ENCODE measurements around the gene TMEM50B.
A peak's percentile ranks its signal among the peaks of the same experiment; 100 is the strongest.

The TMEM50B gene

GRCh38 chr21:33479679-33480480, at the start of gene TMEM50B:
Gene TMEM50B (minus strand): TSS chr21:33479974. CDS start chr21:33468885, 11,089 bp downstream.
- ChIA-PET POLR2A (interaction anchor here (0.6 to 2.0 kb wide), 8 partner anchors 11 to 265 kb away, joined by 3 to 24 read pairs (median 4); partner anchors contain the start of genes DNAJC28, IFNAR1 and SON), CTCF (interaction anchor here (0.7 to 3.3 kb wide), 11 partner anchors 11 to 282 kb away, joined by 3 to 9 read pairs (median 4); no protein-coding TSS in a partner anchor)
- H3K4me3 ChIP-seq (ENCODE audit: low read depth, low read length): peak within 1 kb of the TSS; percentile 77
- DNase-seq (ENCODE audit: low read depth, low spot score): peak; percentile 52
- TF ChIP-seq CTCF (IDR thresholded peaks at IDR 0.05; ENCODE audit: insufficient read depth, low read length, missing control alignments): peak; percentile 56

- POLR2A ChIA-PET: no interaction called here
- CTCF ChIA-PET: interaction anchor here (0.7 kb wide), 1 partner anchor 83 kb away, joined by 3 read pairs; no protein-coding TSS in a partner anchor
- TF ChIP-seq CTCF (IDR thresholded peaks at IDR 0.05; ENCODE audit: insufficient read depth, low read length, missing control alignments): no peak
- no peak overlapping the region for H3K4me3 ChIP-seq (ENCODE audit: low read depth, low read length)
- no peak for DNase-seq (ENCODE audit: low read depth, low spot score)
Observed at GRCh38 chr21:33522953-33523349, 43.2 kb upstream of the TMEM50B start.

- ChIA-PET POLR2A (interaction anchor here (0.6 kb wide), 1 partner anchor 8 kb away, joined by 3 read pairs; no protein-coding TSS in a partner anchor), CTCF (no interaction called here)
- no peak for DNase-seq (ENCODE audit: low read depth, low spot score)
- no peak overlapping the region for H3K4me3 ChIP-seq (ENCODE audit: low read depth, low read length)
- TF ChIP-seq CTCF (IDR thresholded peaks at IDR 0.05; ENCODE audit: insufficient read depth, low read length, missing control alignments): no peak
Observed at GRCh38 chr21:33522297-33522952, 42.7 kb upstream of the TMEM50B start.

DNA sequence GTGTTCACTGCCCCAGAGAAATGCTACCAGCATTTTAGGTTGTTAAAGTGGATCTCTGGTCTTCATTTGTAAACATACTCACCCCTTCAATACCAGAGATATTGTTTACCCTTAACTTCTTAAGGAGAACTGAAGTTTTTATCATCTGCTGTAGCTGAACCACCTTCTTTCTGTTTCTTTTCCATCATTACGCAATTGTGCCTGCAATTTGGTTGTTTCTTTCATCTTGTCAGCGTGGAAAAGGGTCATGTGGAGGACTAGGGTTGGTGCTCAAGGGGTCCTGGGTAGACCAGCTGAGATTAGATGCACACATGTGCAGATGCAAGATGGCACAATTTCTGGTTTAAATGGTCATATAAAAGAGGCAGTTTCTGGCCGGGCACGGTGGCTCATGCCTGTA, 39.1 kb upstream of the TMEM50B start:
- no peak for DNase-seq (ENCODE audit: low read depth, low spot score)
- CTCF ChIA-PET: interaction anchor here (1.6 kb wide), 1 partner anchor 87 kb away, joined by 5 read pairs; no protein-coding TSS in a partner anchor
- no peak for TF ChIP-seq CTCF (IDR thresholded peaks at IDR 0.05; ENCODE audit: insufficient read depth, low read length, missing control alignments)
- no peak overlapping the region for H3K4me3 ChIP-seq (ENCODE audit: low read depth, low read length)
- POLR2A ChIA-PET: no interaction called here

DNA sequence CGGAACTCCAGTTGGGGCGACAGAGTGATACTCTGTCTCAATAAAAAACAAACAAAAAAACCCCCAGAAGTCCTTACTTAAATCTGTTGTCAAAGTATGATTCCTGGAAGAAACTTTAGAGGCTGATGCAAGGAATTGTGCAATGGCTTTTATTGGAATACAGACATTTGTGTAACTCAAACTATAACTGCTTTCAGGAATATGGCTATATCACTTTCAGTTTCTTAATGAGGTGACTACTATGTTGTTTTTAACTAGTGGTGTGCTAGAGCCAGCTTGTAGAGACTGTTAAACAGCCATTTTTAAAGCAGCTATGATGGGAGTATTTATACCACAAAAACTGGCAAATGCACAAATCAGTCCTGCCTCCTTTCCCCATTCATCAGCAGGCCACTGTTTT, 34.5 kb upstream of the TMEM50B start:
- CTCF ChIA-PET: no interaction called here
- no peak overlapping the region for H3K4me3 ChIP-seq (ENCODE audit: low read depth, low read length)
- no peak for DNase-seq (ENCODE audit: low read depth, low spot score)
- no peak for TF ChIP-seq CTCF (IDR thresholded peaks at IDR 0.05; ENCODE audit: insufficient read depth, low read length, missing control alignments)
- POLR2A ChIA-PET: interaction anchor here (0.6 kb wide), 2 partner anchors 8 to 105 kb away, joined by 3 read pairs; no protein-coding TSS in a partner anchor

GRCh38 chr21:33512481-33512880, 32.7 kb upstream of the TMEM50B start:
- TF ChIP-seq CTCF (IDR thresholded peaks at IDR 0.05; ENCODE audit: insufficient read depth, low read length, missing control alignments): no peak
- DNase-seq (ENCODE audit: low read depth, low spot score): no peak
- ChIA-PET CTCF (interaction anchor here (1.0 kb wide), 1 partner anchor 314 kb away, joined by 3 read pairs; no protein-coding TSS in a partner anchor), POLR2A (no interaction called here)
- H3K4me3 ChIP-seq (ENCODE audit: low read depth, low read length): no peak overlapping the region
